ENCODE data around the gene CEBPZOS.

CEBPZOS gene

GRCh38 chr2:37196320-37197195, at the start of gene CEBPZOS:
Gene CEBPZOS (plus strand): TSS chr2:37196496. CDS start chr2:37199705, 3,209 bp downstream.
- peak; percentile 55 for DNase-seq

- no peak for DNase-seq
Observed at GRCh38 chr2:37148325-37148724, 48.0 kb upstream of the CEBPZOS start.

- no peak for DNase-seq
Observed at GRCh38 chr2:37149626-37150322, 46.5 kb upstream of the CEBPZOS start.

GRCh38 chr2:37153224-37153623, 43.1 kb upstream of the CEBPZOS start:
- DNase-seq: no peak

- no peak for DNase-seq
Observed at GRCh38 chr2:37154785-37155184, 41.5 kb upstream of the CEBPZOS start.

GRCh38 chr2:37156071-37156856, 40.0 kb upstream of the CEBPZOS start:
- no peak for DNase-seq

- peak; percentile 84 for DNase-seq
Observed at GRCh38 chr2:37156857-37157714, 39.2 kb upstream of the CEBPZOS start, which contains the start of gene EIF2AK2. Gene EIF2AK2 (minus strand): TSS chr2:37156980. CDS start chr2:37147806, 9,174 bp downstream.

GRCh38 chr2:37164757-37165156, 31.5 kb upstream of the CEBPZOS start:
- DNase-seq: no peak

- no peak for DNase-seq
Observed at GRCh38 chr2:37167636-37168180, 28.6 kb upstream of the CEBPZOS start.

- no peak for DNase-seq
Observed at GRCh38 chr2:37168217-37168981, 27.9 kb upstream of the CEBPZOS start.

- no peak for DNase-seq
Observed at GRCh38 chr2:37171624-37171950, 24.7 kb upstream of the CEBPZOS start.

- no peak for DNase-seq
Observed at GRCh38 chr2:37173741-37174140, 22.6 kb upstream of the CEBPZOS start.

GRCh38 chr2:37180006-37180639, 16.2 kb upstream of the CEBPZOS start:
- no peak for DNase-seq

GRCh38 chr2:37180640-37181039, 15.7 kb upstream of the CEBPZOS start:
- no peak for DNase-seq

- DNase-seq: no peak
Observed at GRCh38 chr2:37181726-37182684, 14.3 kb upstream of the CEBPZOS start.

GRCh38 chr2:37188570-37188969, 7.7 kb upstream of the CEBPZOS start, which contains the start of gene SULT6B1:
Gene SULT6B1 (minus strand): TSS chr2:37188670. CDS start chr2:37188640, 30 bp downstream.
- DNase-seq: no peak

GRCh38 chr2:37189452-37190153, 6.7 kb upstream of the CEBPZOS start:
- DNase-seq: no peak

GRCh38 chr2:37190290-37190689, 6.0 kb upstream of the CEBPZOS start:
- no peak for DNase-seq

- no peak for DNase-seq
Observed at GRCh38 chr2:37191253-37191652, 5.0 kb upstream of the CEBPZOS start.
